C4-2B (cell line): ENCODE results near the gene COL26A1.

Experiments used
- CTCF ChIP-seq: fragments of 450-650 bp; conservative IDR thresholded peaks from 2 replicates; pipeline ENCODE4 v1.5.1; 2017; ENCODE audit warnings: mild to moderate bottlenecking
- ZFX ChIP-seq: fragments of 450-650 bp; IDR thresholded peaks from 2 replicates; pipeline ENCODE4 v1.6.1; 2017

GRCh38 chr7:101328159-101328558 is 34.5 kb upstream of the COL26A1 start:
- TF ChIP-seq CTCF (no peak), ZFX (no peak)
